SKM-1 (cell line): ENCODE results near the gene FBXW4.
A peak's percentile ranks its signal among the peaks of the same experiment; 100 is the strongest.

Experiments used
- DNase-seq: peaks from one replicate; lab custom pipeline; 2025; ENCODE audit not compliant: unreplicated experiment; lab: John Stamatoyannopoulos, UW

Gene FBXW4

GRCh38 chr10:101618871-101619270, 76.1 kb downstream of the FBXW4 start:
- no peak for DNase-seq

DNA sequence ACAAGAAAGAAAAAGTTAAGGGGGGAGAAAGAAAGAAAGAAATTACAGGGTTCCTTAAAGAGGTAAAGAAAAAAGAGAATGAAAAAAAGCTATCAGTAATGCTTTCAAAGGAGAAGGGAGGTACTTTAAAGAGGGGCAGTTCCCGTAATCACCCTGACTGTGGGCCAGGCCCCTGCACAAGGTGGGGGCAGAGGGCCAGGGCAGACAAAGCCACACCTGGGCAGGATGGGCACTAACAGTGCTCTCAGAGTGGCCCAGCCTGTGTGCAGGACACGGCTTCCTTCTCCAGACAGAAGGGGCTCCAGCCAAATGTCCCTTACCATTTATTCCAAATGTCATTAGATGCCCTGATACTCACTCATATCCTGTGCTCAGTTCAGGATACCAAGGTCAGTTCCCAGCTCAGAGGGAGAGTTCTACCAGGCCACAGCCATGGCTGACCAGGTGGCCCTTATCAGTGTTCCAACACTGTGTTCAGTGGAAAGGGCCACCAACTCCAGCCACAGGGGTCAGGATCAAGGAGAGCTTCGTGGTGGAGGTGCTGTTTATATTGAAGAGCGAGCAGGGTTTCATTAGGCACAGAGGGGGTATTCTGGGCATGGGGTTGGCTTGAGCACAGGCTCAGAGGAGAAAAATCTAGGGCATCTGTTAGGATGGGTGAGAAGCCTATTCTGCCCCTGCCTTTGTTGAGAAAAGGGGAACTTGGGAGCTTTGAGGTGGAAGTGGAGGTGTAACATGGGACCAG, 77.0 kb downstream of the FBXW4 start:
- DNase-seq: no peak

GRCh38 chr10:101617102-101617823, 77.7 kb downstream of the FBXW4 start:
- DNase-seq: no peak

GRCh38 chr10:101616415-101617101, 78.4 kb downstream of the FBXW4 start:
- no peak for DNase-seq

- DNase-seq: no peak
Measured at GRCh38 chr10:101615525-101616116, 79.3 kb downstream of the FBXW4 start.

DNA sequence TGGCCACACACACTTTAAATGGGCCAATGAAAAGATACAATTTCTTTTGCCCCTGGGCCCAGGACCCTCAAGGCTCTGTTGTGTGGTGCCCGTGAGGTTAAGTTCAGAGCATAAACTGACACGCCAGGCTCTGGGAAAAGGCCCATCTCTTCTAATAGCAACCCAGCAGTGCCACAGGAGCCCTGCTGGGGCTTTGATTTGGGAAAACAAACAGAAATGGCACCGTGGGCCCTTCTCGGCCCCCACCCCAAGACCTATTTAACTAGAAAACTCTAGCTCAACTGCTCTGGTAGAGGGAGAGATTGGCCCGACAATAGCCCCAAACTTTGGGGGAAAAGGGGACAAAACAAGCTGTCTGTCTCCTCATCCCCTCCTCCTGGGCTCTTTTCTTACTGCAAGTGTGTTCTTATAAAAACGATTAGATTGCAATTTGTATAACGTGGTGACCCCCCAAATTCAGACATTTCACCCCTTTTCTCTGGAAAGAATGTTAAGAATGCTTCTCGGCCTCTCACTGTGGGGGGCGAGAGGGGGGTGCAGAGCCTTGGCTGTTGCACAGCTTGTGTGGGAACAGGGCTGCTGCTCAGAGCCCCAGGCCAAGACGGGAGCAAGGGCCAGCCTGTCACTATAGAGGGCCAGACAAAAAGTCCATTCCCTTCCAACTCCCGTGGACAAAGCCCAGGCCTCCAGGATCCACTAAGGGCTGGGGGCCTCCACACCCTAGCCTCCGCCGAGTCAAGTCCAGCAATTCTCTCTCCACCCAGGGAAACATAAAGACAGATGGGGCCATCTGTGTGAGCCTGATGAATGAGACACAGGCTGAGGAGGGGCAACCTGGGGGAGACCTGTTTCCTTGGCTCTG, 80.1 kb downstream of the FBXW4 start:
- DNase-seq: no peak

GRCh38 chr10:101613646-101614045, 81.3 kb downstream of the FBXW4 start:
- no peak for DNase-seq

GRCh38 chr10:101612872-101613271, 82.1 kb downstream of the FBXW4 start:
- DNase-seq: no peak

DNA sequence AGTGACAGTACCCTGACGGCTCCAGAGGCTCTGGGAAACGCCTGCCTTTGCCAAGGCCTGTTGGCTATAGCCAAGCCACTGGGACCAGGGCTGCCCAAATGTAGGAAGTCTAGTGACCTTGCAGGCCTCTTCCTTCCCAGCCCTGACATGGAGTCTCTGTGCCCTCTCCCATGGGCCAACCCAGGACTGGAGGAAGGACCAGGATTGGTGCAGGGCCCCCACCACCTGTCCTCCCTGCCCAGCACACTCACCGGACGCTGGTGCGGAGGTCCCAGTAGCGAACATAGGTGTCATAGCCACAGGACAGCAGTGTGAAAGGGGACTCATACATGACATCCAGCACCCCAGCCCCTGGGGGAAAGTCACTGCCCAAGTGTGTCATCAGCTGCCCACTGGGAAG, 82.9 kb downstream of the FBXW4 start:
- DNase-seq: no peak

DNA sequence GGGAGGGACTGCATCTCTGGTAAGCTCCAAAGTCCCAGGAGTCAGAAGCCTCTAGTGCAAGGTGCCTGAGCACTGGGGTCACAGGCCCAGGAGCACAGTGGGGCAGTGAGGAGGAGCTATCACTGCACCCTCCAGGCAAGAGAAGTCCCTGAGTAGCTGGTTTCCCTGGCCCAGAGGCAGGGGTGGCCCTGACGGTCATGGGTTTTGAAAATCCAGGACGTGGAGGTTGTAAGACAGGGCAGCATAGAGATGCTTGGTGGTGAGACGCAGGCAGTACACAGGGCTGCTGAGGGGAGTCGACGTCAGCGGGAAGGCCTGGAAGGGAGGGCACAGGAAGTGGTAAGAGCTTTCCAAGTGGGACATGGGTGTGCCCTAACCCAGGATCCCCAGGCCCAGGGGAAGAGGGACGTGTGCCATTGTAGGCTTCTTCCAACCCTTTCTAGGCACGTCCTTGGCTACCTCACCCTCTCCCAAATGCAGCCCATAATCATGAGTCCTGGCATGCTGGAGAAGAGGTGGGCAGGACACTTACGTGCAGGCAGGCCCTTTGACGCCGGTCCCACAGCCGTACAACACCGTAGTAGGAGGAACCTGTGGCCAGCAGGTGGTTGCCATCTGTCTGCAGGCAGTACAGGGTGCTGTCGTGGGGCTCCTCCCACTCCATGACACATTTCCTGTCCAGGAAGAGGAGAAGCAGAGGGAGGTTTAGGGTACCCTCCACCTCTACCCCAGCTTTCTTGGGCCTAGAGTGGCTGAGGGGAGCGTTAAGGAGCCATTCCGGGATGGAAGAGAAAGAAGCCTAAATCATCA, 83.7 kb downstream of the FBXW4 start:
- no peak for DNase-seq

GRCh38 chr10:101609481-101609880, 85.5 kb downstream of the FBXW4 start:
- DNase-seq: no peak

DNA sequence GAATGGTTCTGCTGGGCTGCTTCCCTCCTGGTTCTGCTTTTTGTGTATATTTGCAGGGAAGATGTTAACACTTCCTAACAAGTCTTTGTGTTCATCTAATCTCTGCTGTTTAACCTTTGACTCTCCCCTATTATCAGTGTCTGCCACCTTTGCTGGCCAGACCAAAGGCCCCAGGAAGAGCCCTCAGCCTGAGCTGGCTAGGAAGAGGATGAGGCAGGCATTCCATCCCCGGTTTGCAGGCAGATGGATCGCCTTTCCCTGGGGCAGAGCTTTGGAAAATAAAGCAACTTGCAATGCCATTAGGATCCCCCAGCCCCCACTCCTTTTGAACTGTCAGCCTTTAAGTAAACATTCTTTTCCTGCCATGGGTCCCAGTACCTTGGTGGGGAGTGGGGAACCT, 87.8 kb downstream of the FBXW4 start:
- no peak for DNase-seq

GRCh38 chr10:101602761-101603398, 92.1 kb downstream of the FBXW4 start:
- peak; percentile 64 for DNase-seq

GRCh38 chr10:101601541-101601940, 93.4 kb downstream of the FBXW4 start:
- DNase-seq: no peak

DNA sequence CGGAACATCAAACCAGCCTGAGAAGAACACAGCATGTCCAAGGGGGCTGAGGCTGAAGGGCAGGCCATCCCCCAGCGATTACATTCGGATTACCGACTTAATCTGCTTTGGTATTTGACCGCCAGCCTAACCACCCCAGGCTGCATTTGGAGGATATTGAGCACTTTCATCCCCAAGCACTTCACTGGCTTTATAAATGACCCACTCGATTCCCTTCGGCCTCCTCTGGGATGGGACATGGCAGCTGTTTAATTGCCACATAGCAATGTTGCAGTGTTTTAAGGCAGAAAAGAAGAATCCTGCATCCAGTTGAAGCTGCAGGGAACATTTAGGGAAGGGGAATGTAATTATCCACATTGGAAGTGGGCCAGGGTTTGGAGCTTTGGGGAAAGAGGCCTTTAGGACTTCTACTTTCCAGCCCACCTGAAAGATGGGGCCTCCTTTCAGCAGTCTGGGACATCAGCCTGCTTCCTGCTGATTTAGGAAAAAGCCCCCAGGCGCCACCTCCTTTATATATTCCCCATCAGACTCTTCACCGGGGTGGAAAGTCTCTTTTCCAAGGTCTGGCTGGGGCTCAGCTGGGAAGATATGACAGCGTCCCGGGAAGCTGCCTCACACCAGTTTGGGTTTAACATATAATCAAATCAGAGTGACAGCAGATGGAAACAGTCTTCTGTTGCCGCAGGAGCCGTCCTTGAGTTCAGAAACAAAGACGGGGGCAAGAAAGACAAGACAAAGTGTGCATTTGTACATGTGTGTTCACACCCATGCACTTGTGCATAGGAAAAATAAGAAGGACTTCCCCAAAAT, 97.7 kb downstream of the FBXW4 start:
- DNase-seq: no peak

GRCh38 chr10:101595591-101596433, 99.2 kb downstream of the FBXW4 start:
- no peak for DNase-seq

DNA sequence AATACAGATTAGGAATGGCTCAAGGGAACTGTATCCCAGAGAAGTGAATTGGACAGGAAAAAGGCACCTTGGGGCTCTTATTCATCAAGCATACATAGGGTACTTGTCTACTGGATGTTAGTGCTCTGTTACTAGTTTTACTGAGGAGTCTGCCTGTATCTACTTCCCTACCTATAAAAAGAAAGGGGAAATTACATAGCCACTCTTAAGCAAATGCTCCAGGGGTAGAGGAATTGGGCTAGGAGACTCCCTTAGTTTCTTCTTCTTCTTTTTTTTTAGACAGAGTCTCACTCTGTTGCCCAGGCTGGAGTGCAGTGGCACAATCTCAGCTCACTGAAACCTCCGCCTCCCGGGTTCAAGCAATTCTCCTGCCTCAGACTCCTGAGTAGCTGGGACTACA, 101.6 kb downstream of the FBXW4 start:
- peak; percentile 78 for DNase-seq

- DNase-seq: no peak
Measured at GRCh38 chr10:101588879-101589278, 106.1 kb downstream of the FBXW4 start.
